GM12878 (cell line): ENCODE measurements around the gene ARHGAP26. TPM values are rescaled to one million over a fixed set of nuclear protein-coding genes. Genes with fewer than 3 reads are reported as not detected.

Experiments
- CHD2 ChIP-seq: IDR thresholded peaks from 2 replicates; pipeline ENCODE4 v1.6.1; 2011; ENCODE audit warnings: low read depth, low read length, improper control_type of control experiment, borderline replicate concordance
- CREB1 ChIP-seq: IDR thresholded peaks from 2 replicates; pipeline ENCODE4 v1.6.1; 2012; ENCODE audit warnings: low read depth, mild to moderate bottlenecking, inconsistent platforms
- HCFC1 ChIP-seq: fragments of 150-350 bp; IDR thresholded peaks from 2 replicates; pipeline ENCODE4 v1.6.1; 2014; ENCODE audit warnings: low read length
- HDGF ChIP-seq: fragments of 450-650 bp; IDR thresholded peaks from 2 replicates; pipeline ENCODE4 v1.6.1; 2016; ENCODE audit warnings: antibody characterized with exemption
- NFXL1 ChIP-seq: fragments of 450-650 bp; IDR thresholded peaks from 2 replicates; pipeline ENCODE4 v1.6.1; 2017; ENCODE audit warnings: antibody characterized with exemption, mild to moderate bottlenecking, borderline replicate concordance
- NR2F1 ChIP-seq: fragments of 450-650 bp; conservative IDR thresholded peaks from 2 replicates; pipeline ENCODE4 v1.6.1; 2017; ENCODE audit warnings: mild to moderate bottlenecking
- RAD51 ChIP-seq: fragments of 450-650 bp; IDR thresholded peaks from 2 replicates; pipeline ENCODE4 v1.6.1; 2016; ENCODE audit warnings: moderate library complexity, mild to moderate bottlenecking, inconsistent platforms
- REST ChIP-seq: IDR thresholded peaks from 2 replicates; pipeline ENCODE4 v1.6.1; 2012; ENCODE audit warnings: mild to moderate bottlenecking, low read depth, low read length
- ZNF217 ChIP-seq: fragments of 450-650 bp; IDR thresholded peaks from 2 replicates; pipeline ENCODE4 v1.6.1; 2017; ENCODE audit warnings: antibody characterized with exemption, mild to moderate bottlenecking
- polyA plus RNA-seq, 11 experiments: library from polyadenylated mRNA; depleted of rRNA in 4 of 11; unstranded in 6 of 11; stranded (reverse) in 5 of 11; fragments of >200 nt; fragmentation: Nextera tagmentation in 4 of 11; fragmentation: Illumina TruSeq in 1 of 11; extraction: Ambion mirVana in 4 of 11; extraction: Trizol in 1 of 11; gene quantifications; 1 replicate in 1 of 11; 2 replicates in 10 of 11; pipeline versions ENCODE4 v1.2.1 to v1.2.3, GENCODE V29; 2011 to 2016; ENCODE audit warnings: inconsistent platforms in 2 of 11, missing spikeins in 2 of 11, low read depth in 1 of 11
- total RNA-seq, 4 experiments: library from RNA; depleted of rRNA in 3 of 4; stranded (reverse); fragments of >200 nt in 3 of 4; fragmentation: Illumina TruSeq in 1 of 4; extraction: Trizol in 1 of 4; gene quantifications; 2 replicates each; pipeline versions ENCODE4 v1.2.1 to v1.2.3, GENCODE V29; 2013 to 2021

Gene ARHGAP26
- total and polyA plus RNA-seq, 10 of the 15 experiments (the other 5 are each of a cell fraction or from before 2014, with no cell fraction given): 9.4 to 41.5 (median 19.3) TPM

GRCh38 chr5:143222287-143223231 is 452.4 kb downstream of the ARHGAP26 start (continued):
- TF ChIP-seq REST (no peak), CHD2 (peak; percentile 42; the same call in 1 of the 2 replicates), CREB1 (no peak), NFXL1 (no peak), NR2F1 (no peak), HDGF (peak; percentile 79; the same call in 1 of the 2 replicates), RAD51 (peak; percentile 14; the same call in 1 of the 2 replicates), HCFC1 (no peak), ZNF217 (no peak)
